Activated CD4-positive, CD25-positive, alpha-beta regulatory T cell treated with anti-CD3 and anti-CD28 coated beads, Interleukin-2, amount 50 U/mL, for 16 hours (primary cell): ENCODE data around the gene DEUP1.

Source experiments
- DNase-seq: peaks from one replicate; pipeline ENCODE4 v3.0.0-alpha.2; 2020; ENCODE audit warnings: low read depth, low spot score

The DEUP1 gene

GRCh38 chr11:93477684-93478234, 147.2 kb downstream of the DEUP1 start:
- no peak for DNase-seq

GRCh38 chr11:93478841-93479240, 148.3 kb downstream of the DEUP1 start:
- DNase-seq, result no peak

GRCh38 chr11:93480256-93480655, 149.7 kb downstream of the DEUP1 start:
- DNase-seq, result no peak

- DNase-seq, result no peak
Observed at GRCh38 chr11:93480756-93481155, 150.2 kb downstream of the DEUP1 start.

- no peak for DNase-seq
Observed at GRCh38 chr11:93481279-93481678, 150.7 kb downstream of the DEUP1 start.

GRCh38 chr11:93481696-93482095, 151.2 kb downstream of the DEUP1 start:
- no peak for DNase-seq

GRCh38 chr11:93482556-93482955, 152.0 kb downstream of the DEUP1 start:
- DNase-seq, result no peak

- DNase-seq, result no peak
Observed at GRCh38 chr11:93484716-93485115, 154.2 kb downstream of the DEUP1 start.

- no peak for DNase-seq
Observed at GRCh38 chr11:93485983-93486382, 155.4 kb downstream of the DEUP1 start.

GRCh38 chr11:93487032-93487483, 156.5 kb downstream of the DEUP1 start:
- DNase-seq, result no peak
